Stomach (tissue), 9 donors: Measurements from ENCODE around the gene LTBP4. TPM values are rescaled to one million over a fixed set of nuclear protein-coding genes. Genes with fewer than 3 reads are reported as not detected.

Experiments
- DNase-seq, 2 donors: peaks; one replicate each; pipeline versions ENCODE4 v3.0.0 to v3.0.0-alpha.2; 2013 to 2019
- H3K27ac ChIP-seq, 5 donors: fragments of 200-600 bp in 4 of 5; sonication (generic) in 4 of 5; one replicate each; pipeline ENCODE4 v1.5.1; 2013 to 2019; ENCODE audit warnings: mild to moderate bottlenecking in 1 of 5, moderate library complexity in 1 of 5
- H3K27me3 ChIP-seq, 3 donors: fragments of 200-600 bp; sonication (generic); one replicate each; pipeline ENCODE4 v1.5.1; 2017 to 2019; ENCODE audit warnings: mixed run types in 1 of 3
- H3K36me3 ChIP-seq, 4 donors: fragments of 200-600 bp; sonication (generic); 1 replicate in 3 of 4; 2 replicates in 1 of 4; pipeline ENCODE4 v1.5.1; 2016 to 2019
- H3K4me1 ChIP-seq, 4 donors: fragments of 200-600 bp; sonication (generic); one replicate each; pipeline ENCODE4 v1.5.1; 2016 to 2019
- H3K4me3 ChIP-seq, 4 donors: fragments of 200-600 bp; sonication (generic) in 3 of 4; one replicate each; pipeline ENCODE4 v1.5.1; 2016 to 2019; ENCODE audit warnings: mild to moderate bottlenecking in 1 of 4
- H3K9me3 ChIP-seq, 4 donors: fragments of 200-600 bp; sonication (generic); one replicate each; pipeline ENCODE4 v1.5.1; 2016 to 2019
- CTCF ChIP-seq, 7 experiments: fragments of 450-650 bp in 4 of 7; fragments of 200-600 bp in 3 of 7; sonication (generic) in 3 of 7; IDR thresholded peaks; one replicate each; pipeline ENCODE4 v1.5.1; 2016 to 2019; ENCODE audit warnings: antibody characterized with exemption in 7 of 7, control low read depth in 2 of 7, mild to moderate bottlenecking in 1 of 7
- EP300 ChIP-seq: sonication (generic); formaldehyde crosslinking; IDR thresholded peaks from one replicate; pipeline ENCODE4 v1.6.1; 2017; ENCODE audit warnings: antibody characterized with exemption
- POLR2A ChIP-seq, 4 donors: fragments of 450-650 bp; IDR thresholded peaks; one replicate each; pipeline ENCODE4 v1.6.1; 2016; ENCODE audit warnings: antibody characterized with exemption in 4 of 4, control low read depth in 2 of 4, mild to moderate bottlenecking in 1 of 4, moderate library complexity in 1 of 4
- POLR2AphosphoS5 ChIP-seq, 3 donors: sonication (generic); formaldehyde crosslinking; IDR thresholded peaks; one replicate each; pipeline ENCODE4 v1.6.1; 2016; ENCODE audit warnings: antibody characterized with exemption in 3 of 3
- WGBS, 5 donors: extraction: QIAGEN DNeasy Blood & Tissue Kit in 3 of 5; methylation state at CpG; one replicate each; pipeline versions ENCODE4 v1.1.5 to v1.1.7; 2013 to 2018; 5-methylcytosine and 5-hydroxymethylcytosine counted together
- intact Hi-C: fragments of 100-400 bp; cut with DNase I; formaldehyde crosslinking; loops from one replicate; pipeline ENCODE4 v1.15.1; 2023; ENCODE audit warnings: low total_unique reads
- polyA plus RNA-seq, 3 donors: library from polyadenylated mRNA; stranded (reverse); fragments of 200-250 nt; gene quantifications; one replicate each; pipeline ENCODE4 v1.2.3, GENCODE V29; 2013
- total RNA-seq, 5 donors: library from RNA; depleted of rRNA; stranded (reverse); fragments of >200 nt; gene quantifications; one replicate each; pipeline versions ENCODE4 v1.1.0 to v1.2.3, GENCODE V29; 2014 to 2016
- donor health status: healthy with polysubstance abuse.
- donor health status: Bipolar disorder and iron deficiency.
- donor health status: healthy.

The LTBP4 gene
- total and polyA plus RNA-seq, 8 donors = 66.1 to 1,027 (median 139) TPM

DNA sequence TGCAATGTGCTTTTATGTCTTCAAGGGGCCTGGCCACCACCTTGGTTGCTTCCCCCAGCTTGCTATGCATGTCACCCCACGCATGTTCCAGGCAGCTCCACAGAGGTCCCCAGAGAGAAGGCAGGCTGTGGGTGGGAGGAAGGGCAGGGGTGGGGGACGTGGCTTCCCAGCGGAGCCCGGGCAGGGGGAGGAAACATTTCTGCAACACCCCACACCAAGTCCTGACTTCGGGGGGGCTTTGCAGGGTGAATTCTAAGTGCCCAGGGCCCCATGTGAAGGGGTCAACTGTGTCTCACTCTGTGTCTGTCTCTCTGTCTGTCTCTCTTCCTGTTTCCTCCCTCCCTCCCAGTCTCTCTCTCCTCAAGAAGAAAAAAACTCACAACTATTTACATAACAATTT is 39.6 kb downstream of the LTBP4 start:
- WGBS, 5 donors = 25 to 37% (median 29%) methylated on average over 5 of the region's 5 CpGs
- intact Hi-C loops = no loop called here
- no peaks in the 10 kb centered on the region for H3K36me3 ChIP-seq
- peaks cover 13 to 29% (median 19%) of the 10 kb centered on the region in 4 donors for H3K4me1 ChIP-seq
- H3K27me3 ChIP-seq = peaks cover 0 to 5% (median 0%) of the 10 kb centered on the region in 3 donors
- no peak overlapping the region for H3K4me3 ChIP-seq
- no peak for TF ChIP-seq CTCF (IDR thresholded peaks at IDR 0.05)
- TF ChIP-seq EP300 = no peak
- no peak for TF ChIP-seq POLR2AphosphoS5 (IDR thresholded peaks at IDR 0.05)
- TF ChIP-seq POLR2A (IDR thresholded peaks at IDR 0.05) = no peak
- peak overlapping the region; percentile 28 to 72 (median 63) for H3K27ac ChIP-seq
- DNase-seq = peak in 1 of 2 donors; percentile 55
- no peaks in the 10 kb centered on the region for H3K9me3 ChIP-seq

DNA sequence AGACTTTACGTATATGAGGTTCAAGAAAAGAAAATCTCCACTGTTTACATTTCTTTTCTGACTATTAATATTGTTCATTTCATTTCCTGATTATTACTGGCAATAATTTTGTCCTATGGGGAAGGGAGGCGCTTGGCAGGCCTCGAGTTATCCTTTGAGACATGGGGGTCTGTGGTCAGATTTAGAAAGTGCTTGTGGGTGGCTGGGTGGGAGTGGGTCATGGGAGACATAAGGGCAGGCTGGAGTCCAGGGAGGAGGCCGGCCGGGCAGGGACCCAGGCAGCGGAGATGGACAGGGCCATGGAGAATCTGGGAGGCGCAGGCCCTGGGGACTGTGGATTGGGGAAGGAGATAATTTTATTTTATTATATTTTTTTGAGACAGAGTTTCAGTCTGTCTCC is 40.1 kb downstream of the LTBP4 start:
- WGBS, 5 donors = 57 to 68% (median 62%) methylated on average over 7 of the region's 7 CpGs
- Histone ChIP-seq H3K9me3 (no peaks in the 10 kb centered on the region), H3K4me3 (no peak overlapping the region), H3K27me3 (peaks cover 0 to under 1% (median 0%) of the 10 kb centered on the region in 3 donors), H3K36me3 (no peaks in the 10 kb centered on the region), H3K4me1 (peaks cover 13 to 30% (median 21%) of the 10 kb centered on the region in 4 donors), H3K27ac (peak overlapping the region; percentile 43 to 72 (median 63))
- TF ChIP-seq EP300 = no peak
- TF ChIP-seq POLR2AphosphoS5 (IDR thresholded peaks at IDR 0.05) = no peak
- no peak for TF ChIP-seq CTCF (IDR thresholded peaks at IDR 0.05)
- TF ChIP-seq POLR2A (IDR thresholded peaks at IDR 0.05) = no peak
- intact Hi-C loops = no loop called here
- peak in 1 of 2 donors; percentile 76 for DNase-seq

DNA sequence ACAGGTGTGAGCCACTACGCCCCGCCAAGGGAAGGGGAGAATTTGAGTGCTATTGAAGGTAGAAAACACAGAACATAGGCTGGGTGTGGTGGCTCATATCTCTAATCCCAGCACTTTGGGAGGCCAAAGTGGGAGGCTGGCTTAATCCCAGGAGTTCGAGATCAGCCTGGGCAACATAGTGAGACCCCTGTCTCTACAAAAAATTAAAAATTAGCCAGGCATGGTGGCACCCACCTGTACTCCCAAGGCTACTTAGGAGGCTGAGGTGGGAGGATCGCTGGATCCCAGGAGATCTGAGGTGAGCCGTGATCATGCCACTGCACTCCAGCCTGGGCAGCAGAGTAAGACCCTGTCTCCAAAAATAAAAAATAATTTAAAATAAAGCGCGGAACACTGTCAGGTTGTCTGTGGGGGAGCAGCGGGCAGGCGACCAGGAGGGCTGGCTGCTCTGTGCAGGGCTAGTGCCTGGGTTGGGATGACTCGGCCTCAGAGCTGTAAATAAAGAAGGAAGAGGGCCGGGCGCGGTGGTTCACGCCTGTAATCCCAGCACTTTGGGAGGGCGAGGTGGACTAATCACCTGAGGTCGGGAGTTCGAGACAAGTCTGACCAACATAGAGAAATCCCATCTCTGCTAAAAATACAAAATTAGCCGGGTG is 41.0 kb downstream of the LTBP4 start:
- 87 to 94% (median 90%) methylated on average over 18 of the region's 18 CpGs for WGBS, 5 donors
- H3K4me1 ChIP-seq = peaks cover 13 to 38% (median 26%) of the 10 kb centered on the region in 4 donors
- no peaks in the 10 kb centered on the region for H3K27me3 ChIP-seq
- H3K4me3 ChIP-seq = no peak overlapping the region
- no peaks in the 10 kb centered on the region for H3K9me3 ChIP-seq
- intact Hi-C loops = no loop called here
- no peak for DNase-seq
- H3K36me3 ChIP-seq = no peaks in the 10 kb centered on the region
- TF ChIP-seq EP300 (no peak), CTCF (IDR thresholded peaks at IDR 0.05) (no peak), POLR2AphosphoS5 (IDR thresholded peaks at IDR 0.05) (no peak), POLR2A (IDR thresholded peaks at IDR 0.05) (no peak)
- H3K27ac ChIP-seq = peak overlapping the region in 3 of 5 donors; percentile 43 to 72 (median 69)

DNA sequence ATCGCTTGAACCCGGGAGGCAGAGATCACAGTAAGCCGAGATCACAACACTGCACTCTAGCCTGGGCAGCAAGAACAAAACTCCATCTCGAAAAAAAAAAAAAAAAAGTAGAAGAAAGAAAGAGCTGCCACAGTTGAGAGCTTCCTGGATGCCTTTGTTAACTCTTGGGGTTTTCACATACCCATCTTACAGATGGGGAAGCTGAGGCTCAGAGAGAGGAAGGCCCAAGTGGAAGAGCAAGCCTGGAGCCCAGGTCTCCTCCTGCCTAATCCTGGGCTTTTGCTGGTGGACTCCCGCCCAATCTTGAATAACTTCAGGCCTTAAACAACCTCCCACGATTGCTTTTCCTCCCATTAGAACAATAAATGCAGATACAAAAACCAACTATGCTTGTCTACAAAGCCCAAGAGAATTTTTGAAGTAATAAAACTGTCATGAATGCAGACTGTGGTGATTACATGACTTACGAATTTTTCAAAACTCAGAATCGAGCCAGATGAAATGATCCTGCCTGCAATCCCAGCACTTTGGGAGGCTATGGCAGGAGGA is 41.7 kb downstream of the LTBP4 start:
- TF ChIP-seq POLR2A (IDR thresholded peaks at IDR 0.05) (no peak), EP300 (no peak), POLR2AphosphoS5 (IDR thresholded peaks at IDR 0.05) (no peak), CTCF (IDR thresholded peaks at IDR 0.05) (no peak)
- H3K4me3 ChIP-seq = no peak overlapping the region
- no peaks in the 10 kb centered on the region for H3K36me3 ChIP-seq
- peaks cover 13 to 38% (median 26%) of the 10 kb centered on the region in 4 donors for H3K4me1 ChIP-seq
- H3K9me3 ChIP-seq = no peaks in the 10 kb centered on the region
- WGBS, 5 donors = 77 to 84% (median 81%) methylated on average over 8 of the region's 8 CpGs
- H3K27me3 ChIP-seq = no peaks in the 10 kb centered on the region
- peak overlapping the region in 1 of 5 donors; percentile 72 for H3K27ac ChIP-seq
- intact Hi-C loops = no loop called here
- DNase-seq = no peak
